C4-2B (cell line): Measurements from ENCODE around the gene DNAJC30.

Experiments
- CTCF ChIP-seq: fragments of 450-650 bp; conservative IDR thresholded peaks from 2 replicates; pipeline ENCODE4 v1.5.1; 2017; ENCODE audit warnings: mild to moderate bottlenecking
- ZFX ChIP-seq: fragments of 450-650 bp; IDR thresholded peaks from 2 replicates; pipeline ENCODE4 v1.6.1; 2017

- TF ChIP-seq CTCF (no peak), ZFX (no peak)
These were observed 49.1 kb upstream of the DNAJC30 start for GRCh38 chr7:73732397-73732796.
